HG02943 (cell line): ENCODE results near the gene EEFSEC.

Source experiments
- ATAC-seq: cut with Tn5 transposase; IDR thresholded peaks from one replicate; pipeline ENCODE4 v1.9.1; 2021; ENCODE audit warnings: mild to moderate bottlenecking, low read depth, moderate library complexity; ENCODE audit not compliant: unreplicated experiment

Gene EEFSEC

GRCh38 chr3:128281461-128282367 is 128.4 kb downstream of the EEFSEC start:
- ATAC-seq, result no peak

GRCh38 chr3:128282380-128283196 is 129.3 kb downstream of the EEFSEC start:
- ATAC-seq, result no peak

GRCh38 chr3:128283421-128283820 is 130.1 kb downstream of the EEFSEC start:
- no peak for ATAC-seq

- ATAC-seq, result no peak
These were observed 132.0 kb downstream of the EEFSEC start for GRCh38 chr3:128285042-128285966.

- no peak for ATAC-seq
These were observed 132.7 kb downstream of the EEFSEC start for GRCh38 chr3:128285967-128286321.

- ATAC-seq, result no peak
These were observed 133.4 kb downstream of the EEFSEC start for GRCh38 chr3:128286691-128287090.

- ATAC-seq, result no peak
These were observed 133.9 kb downstream of the EEFSEC start for GRCh38 chr3:128287216-128287615.

- no peak for ATAC-seq
These were observed 136.3 kb downstream of the EEFSEC start for GRCh38 chr3:128289534-128289933.

- ATAC-seq, result no peak
These were observed 137.2 kb downstream of the EEFSEC start for GRCh38 chr3:128290484-128290883.

GRCh38 chr3:128293930-128294329 is 140.6 kb downstream of the EEFSEC start:
- ATAC-seq, result no peak

- no peak for ATAC-seq
These were observed 141.8 kb downstream of the EEFSEC start for GRCh38 chr3:128294999-128295468.

GRCh38 chr3:128296469-128297251 is 143.4 kb downstream of the EEFSEC start:
- no peak for ATAC-seq

GRCh38 chr3:128297401-128298138 is 144.3 kb downstream of the EEFSEC start:
- no peak for ATAC-seq

- ATAC-seq, result no peak
These were observed 148.1 kb downstream of the EEFSEC start for GRCh38 chr3:128301186-128302023.

- no peak for ATAC-seq
These were observed 153.2 kb downstream of the EEFSEC start for GRCh38 chr3:128306481-128306880.

- ATAC-seq, result no peak
These were observed 153.8 kb downstream of the EEFSEC start for GRCh38 chr3:128307029-128307633.

GRCh38 chr3:128307781-128308469 is 154.6 kb downstream of the EEFSEC start:
- ATAC-seq, result no peak
